Activated T-helper 1 cell treated with anti-CD3 and anti-CD28 coated beads, Interleukin-2, amount 50 U/mL, for 16 hours (primary cell): ENCODE results near the gene L1CAM.

ENCODE experiments used
- DNase-seq, 2 donors: peaks; one replicate each; pipeline ENCODE4 v3.0.0-alpha.2; 2020; ENCODE audit warnings: low read depth in 1 of 2, low spot score in 1 of 2

L1CAM gene

GRCh38 chrX:153866302-153867019 lies 19.5 kb downstream of the L1CAM start:
- DNase-seq: no peak

- no peak for DNase-seq
Measured at GRCh38 chrX:153865685-153866084, 20.3 kb downstream of the L1CAM start.

- no peak for DNase-seq
Measured at GRCh38 chrX:153865321-153865580, 20.7 kb downstream of the L1CAM start.

GRCh38 chrX:153864561-153865320 lies 21.2 kb downstream of the L1CAM start:
- DNase-seq: no peak

- DNase-seq: no peak
Measured at GRCh38 chrX:153864101-153864500, 21.9 kb downstream of the L1CAM start.

- DNase-seq: no peak
Measured at GRCh38 chrX:153863251-153863991, 22.6 kb downstream of the L1CAM start.

GRCh38 chrX:153862369-153863250 lies 23.4 kb downstream of the L1CAM start:
- no peak for DNase-seq

GRCh38 chrX:153861733-153862310 lies 24.2 kb downstream of the L1CAM start:
- no peak for DNase-seq

- no peak for DNase-seq
Measured at GRCh38 chrX:153861151-153861550, 24.8 kb downstream of the L1CAM start.

- DNase-seq: no peak
Measured at GRCh38 chrX:153857348-153857903, 28.5 kb downstream of the L1CAM start.

- no peak for DNase-seq
Measured at GRCh38 chrX:153854702-153855101, 31.3 kb downstream of the L1CAM start.

- DNase-seq: no peak
Measured at GRCh38 chrX:153853902-153854267, 32.1 kb downstream of the L1CAM start.

- no peak for DNase-seq
Measured at GRCh38 chrX:153853180-153853901, 32.6 kb downstream of the L1CAM start.

GRCh38 chrX:153851981-153852380 lies 34.0 kb downstream of the L1CAM start:
- no peak for DNase-seq

GRCh38 chrX:153848325-153848724 lies 37.6 kb downstream of the L1CAM start:
- DNase-seq: no peak

GRCh38 chrX:153845842-153846241 lies 40.1 kb downstream of the L1CAM start:
- DNase-seq: no peak

- no peak for DNase-seq
Measured at GRCh38 chrX:153845195-153845594, 40.8 kb downstream of the L1CAM start.

GRCh38 chrX:153844509-153845082 lies 41.4 kb downstream of the L1CAM start:
- no peak for DNase-seq

- DNase-seq: no peak
Measured at GRCh38 chrX:153836921-153837320, 49.1 kb downstream of the L1CAM start.

- DNase-seq: no peak
Measured at GRCh38 chrX:153832728-153833127, 53.2 kb downstream of the L1CAM start.
